Liver (tissue), 9 donors: ENCODE results near the gene ZBTB7A. TPM values are rescaled to one million over a fixed set of nuclear protein-coding genes. Genes with fewer than 3 reads are reported as not detected.
A peak's percentile ranks its signal among the peaks of the same experiment; 100 is the strongest.

Experiments
- DNase-seq: peaks from one replicate; pipeline ENCODE4 v3.0.0-alpha.2; 2017; ENCODE audit warnings: low spot score
- H3K27ac ChIP-seq, 2 donors: one replicate each; pipeline ENCODE4 v1.7.0; 2013; ENCODE audit warnings: inconsistent platforms in 2 of 2, low read length in 2 of 2, control low read depth in 1 of 2, low read depth in 1 of 2, mild to moderate bottlenecking in 1 of 2
- H3K27me3 ChIP-seq, 4 donors: one replicate each; pipeline versions ENCODE4 v1.6.1 to v1.7.0; 2013; ENCODE audit warnings: low read length in 3 of 4, inconsistent platforms in 1 of 4, mild to moderate bottlenecking in 1 of 4, moderate library complexity in 1 of 4; ENCODE audit not compliant: control insufficient read depth in 4 of 4, insufficient read depth in 4 of 4
- H3K36me3 ChIP-seq, 4 donors: one replicate each; pipeline versions ENCODE4 v1.6.1 to v1.7.0; 2013; ENCODE audit warnings: low read length in 3 of 4, mild to moderate bottlenecking in 3 of 4, low read depth in 1 of 4, moderate library complexity in 1 of 4; ENCODE audit not compliant: control insufficient read depth in 4 of 4, insufficient read depth in 3 of 4
- H3K4me1 ChIP-seq, 4 donors: one replicate each; pipeline versions ENCODE4 v1.6.1 to v1.7.0; 2013; ENCODE audit warnings: low read length in 3 of 4, mild to moderate bottlenecking in 3 of 4, moderate library complexity in 1 of 4; ENCODE audit not compliant: control insufficient read depth in 4 of 4, insufficient read depth in 4 of 4
- H3K4me3 ChIP-seq, 3 donors: one replicate each; pipeline versions ENCODE4 v1.6.1 to v1.7.0; 2013; ENCODE audit warnings: low read length in 3 of 3, control low read depth in 1 of 3, low read depth in 1 of 3, mild to moderate bottlenecking in 1 of 3
- H3K9ac ChIP-seq, 2 donors: one replicate each; pipeline ENCODE4 v1.7.0; 2013; ENCODE audit warnings: low read length in 2 of 2, mild to moderate bottlenecking in 2 of 2, moderate library complexity in 2 of 2, control low read depth in 1 of 2, low read depth in 1 of 2
- H3K9me3 ChIP-seq, 4 donors: one replicate each; pipeline versions ENCODE4 v1.6.1 to v1.7.0; 2013; ENCODE audit warnings: low read length in 3 of 4; ENCODE audit not compliant: control insufficient read depth in 4 of 4
- ATF3 ChIP-seq: IDR thresholded peaks from 2 replicates; pipeline ENCODE4 v1.6.1; 2016; ENCODE audit warnings: antibody characterized with exemption
- EGR1 ChIP-seq, 2 donors: IDR thresholded peaks; 2 replicates each; pipeline ENCODE4 v1.6.1; 2016 to 2018; ENCODE audit warnings: antibody characterized with exemption in 2 of 2, low read depth in 2 of 2
- FOXA1 ChIP-seq: IDR thresholded peaks from 2 replicates; pipeline ENCODE4 v1.6.1; 2016; ENCODE audit warnings: antibody characterized with exemption
- FOXA2 ChIP-seq: IDR thresholded peaks from 2 replicates; pipeline ENCODE4 v1.6.1; 2016; ENCODE audit warnings: antibody characterized with exemption
- GABPA ChIP-seq, 2 donors: IDR thresholded peaks in 1 of 2; conservative IDR thresholded peaks in 1 of 2; 2 replicates each; pipeline ENCODE4 v1.6.1; 2016; ENCODE audit warnings: antibody characterized with exemption in 2 of 2, mild to moderate bottlenecking in 1 of 2, moderate library complexity in 1 of 2
- HNF4A ChIP-seq, 2 donors: conservative IDR thresholded peaks; 2 replicates each; pipeline ENCODE4 v1.6.1; 2016; ENCODE audit warnings: antibody characterized with exemption in 2 of 2, mild to moderate bottlenecking in 2 of 2
- JUND ChIP-seq, 2 donors: IDR thresholded peaks; 2 replicates each; pipeline ENCODE4 v1.6.1; 2016; ENCODE audit warnings: antibody characterized with exemption in 2 of 2
- NR2F2 ChIP-seq: IDR thresholded peaks from 2 replicates; pipeline ENCODE4 v1.6.1; 2016; ENCODE audit warnings: antibody characterized with exemption
- RAD21 ChIP-seq, 2 donors: IDR thresholded peaks; 2 replicates each; pipeline ENCODE4 v1.6.1; 2016; ENCODE audit warnings: antibody characterized with exemption in 2 of 2, mild to moderate bottlenecking in 2 of 2
- RXRA ChIP-seq, 2 donors: IDR thresholded peaks; 2 replicates each; pipeline ENCODE4 v1.6.1; 2017 to 2018; ENCODE audit warnings: antibody characterized with exemption in 2 of 2, mild to moderate bottlenecking in 1 of 2
- SP1 ChIP-seq: IDR thresholded peaks from 2 replicates; pipeline ENCODE4 v1.6.1; 2018; ENCODE audit warnings: antibody characterized with exemption, mild to moderate bottlenecking
- TAF1 ChIP-seq: conservative IDR thresholded peaks from 2 replicates; pipeline ENCODE4 v1.6.1; 2016; ENCODE audit warnings: antibody characterized with exemption, mild to moderate bottlenecking
- YY1 ChIP-seq: IDR thresholded peaks from 2 replicates; pipeline ENCODE4 v1.6.1; 2016; ENCODE audit warnings: antibody characterized with exemption, mild to moderate bottlenecking
- ZBTB33 ChIP-seq: IDR thresholded peaks from 2 replicates; pipeline ENCODE4 v1.6.1; 2016; ENCODE audit warnings: antibody characterized with exemption
- WGBS: extraction: QIAGEN DNeasy Blood & Tissue Kit; methylation state at CpG from one replicate; pipeline ENCODE4 v1.1.7; 2013; 5-methylcytosine and 5-hydroxymethylcytosine counted together
- polyA plus RNA-seq, 2 donors: library from polyadenylated mRNA; stranded (reverse) in 1 of 2; unstranded in 1 of 2; fragments of 200-250 nt in 1 of 2; fragments of >200 nt in 1 of 2; fragmentation: Nextera tagmentation in 1 of 2; extraction: Ambion mirVana in 1 of 2; gene quantifications; one replicate each; pipeline versions ENCODE4 v1.2.1 to v1.2.3, GENCODE V29; 2013 to 2015
- total RNA-seq, 2 donors: library from RNA; depleted of rRNA; stranded (reverse); fragments of >200 nt; gene quantifications; one replicate each; pipeline ENCODE4 v1.2.3, GENCODE V29; 2014
- TF ChIP-seq, protein P1 (sequence below): fragments of 150-350 bp; IDR thresholded peaks from 2 replicates; pipeline ENCODE4 v1.5.1; 2017; ENCODE audit warnings: improper control_type of control experiment, low read depth, low read length; ENCODE audit not compliant: missing input control
- TF ChIP-seq, protein P2 (sequence below): IDR thresholded peaks from 2 replicates; pipeline ENCODE4 v1.6.1; 2016; ENCODE audit warnings: antibody characterized with exemption
- donor health status: healthy.
- donor health status: healthy.
- donor health status: healthy.
- donor health status: healthy.
- donor health status: healthy.

ZBTB7A gene
- total and polyA plus RNA-seq, 4 donors = 2.9 to 28.9 (median 17.6) TPM

DNA sequence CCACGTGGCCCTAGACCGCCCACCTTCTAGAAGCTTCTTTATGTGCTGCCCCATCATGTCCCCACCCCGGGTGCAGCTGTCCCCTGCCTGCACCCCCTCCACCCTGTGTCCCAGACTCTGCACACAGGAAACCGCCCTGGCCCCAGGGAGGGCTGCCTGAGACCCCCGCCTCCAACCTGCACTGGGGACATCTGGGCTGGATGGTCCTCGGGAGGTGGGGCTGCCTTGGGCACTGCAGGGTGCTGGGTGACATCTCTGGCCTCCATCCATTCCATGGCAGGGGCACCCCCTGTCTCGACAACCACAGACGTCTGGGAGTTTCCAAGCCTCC is 17.8 kb upstream of the ZBTB7A start:
- H3K4me3 ChIP-seq = no peak overlapping the region
- H3K9me3 ChIP-seq = no peaks in the 10 kb centered on the region
- no peak overlapping the region for H3K9ac ChIP-seq
- H3K4me1 ChIP-seq = no peaks in the 10 kb centered on the region
- H3K36me3 ChIP-seq = peaks cover 0 to 2% (median under 1%) of the 10 kb centered on the region in 4 donors
- peak overlapping the region in 1 of 2 donors; percentile 60 for H3K27ac ChIP-seq
- 75% methylated on average over 8 of the region's 8 CpGs for WGBS
- no peaks in the 10 kb centered on the region for H3K27me3 ChIP-seq
- DNase-seq = no peak
- no peak for TF ChIP-seq RAD21 (IDR thresholded peaks at IDR 0.05)
- no peak for TF ChIP-seq NR2F2
- no peak for TF ChIP-seq SP1
- no peak for TF ChIP-seq HNF4A (conservative IDR thresholded peaks at IDR 0.05)
- TF ChIP-seq EGR1 (IDR thresholded peaks at IDR 0.05; ENCODE audit: low read depth in 2 of 2) = no peak
- TF ChIP-seq ATF3 = no peak
- TF ChIP-seq GABPA (IDR thresholded peaks at IDR 0.05 in 1 of 2, conservative IDR thresholded peaks at IDR 0.05 in 1 of 2) = no peak
- TF ChIP-seq YY1 = no peak
- no peak for TF ChIP-seq TAF1
- TF ChIP-seq, protein P1, sequence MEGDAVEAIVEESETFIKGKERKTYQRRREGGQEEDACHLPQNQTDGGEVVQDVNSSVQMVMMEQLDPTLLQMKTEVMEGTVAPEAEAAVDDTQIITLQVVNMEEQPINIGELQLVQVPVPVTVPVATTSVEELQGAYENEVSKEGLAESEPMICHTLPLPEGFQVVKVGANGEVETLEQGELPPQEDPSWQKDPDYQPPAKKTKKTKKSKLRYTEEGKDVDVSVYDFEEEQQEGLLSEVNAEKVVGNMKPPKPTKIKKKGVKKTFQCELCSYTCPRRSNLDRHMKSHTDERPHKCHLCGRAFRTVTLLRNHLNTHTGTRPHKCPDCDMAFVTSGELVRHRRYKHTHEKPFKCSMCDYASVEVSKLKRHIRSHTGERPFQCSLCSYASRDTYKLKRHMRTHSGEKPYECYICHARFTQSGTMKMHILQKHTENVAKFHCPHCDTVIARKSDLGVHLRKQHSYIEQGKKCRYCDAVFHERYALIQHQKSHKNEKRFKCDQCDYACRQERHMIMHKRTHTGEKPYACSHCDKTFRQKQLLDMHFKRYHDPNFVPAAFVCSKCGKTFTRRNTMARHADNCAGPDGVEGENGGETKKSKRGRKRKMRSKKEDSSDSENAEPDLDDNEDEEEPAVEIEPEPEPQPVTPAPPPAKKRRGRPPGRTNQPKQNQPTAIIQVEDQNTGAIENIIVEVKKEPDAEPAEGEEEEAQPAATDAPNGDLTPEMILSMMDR = no peak
- no peak for TF ChIP-seq RXRA (IDR thresholded peaks at IDR 0.05)
- TF ChIP-seq, protein P2, sequence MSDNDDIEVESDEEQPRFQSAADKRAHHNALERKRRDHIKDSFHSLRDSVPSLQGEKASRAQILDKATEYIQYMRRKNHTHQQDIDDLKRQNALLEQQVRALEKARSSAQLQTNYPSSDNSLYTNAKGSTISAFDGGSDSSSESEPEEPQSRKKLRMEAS = no peak
- no peak for TF ChIP-seq FOXA1
- no peak for TF ChIP-seq JUND (IDR thresholded peaks at IDR 0.05)
- TF ChIP-seq FOXA2 = no peak
- TF ChIP-seq ZBTB33 = no peak

GRCh38 chr19:4083677-4084546 is 17.2 kb upstream of the ZBTB7A start:
- Histone ChIP-seq H3K27me3 (no peaks in the 10 kb centered on the region), H3K9me3 (no peaks in the 10 kb centered on the region), H3K36me3 (no peaks in the 10 kb centered on the region), H3K4me3 (peak overlapping the region in 1 of 3 donors; percentile 1), H3K9ac (no peak overlapping the region), H3K27ac (peak overlapping the region in 1 of 2 donors; percentile 60), H3K4me1 (no peaks in the 10 kb centered on the region)
- 71% methylated on average over 28 of the region's 28 CpGs for WGBS
- DNase-seq = no peak
- TF ChIP-seq ATF3 (no peak), EGR1 (IDR thresholded peaks at IDR 0.05; ENCODE audit: low read depth in 2 of 2) (no peak), TAF1 (no peak), RXRA (IDR thresholded peaks at IDR 0.05) (peak; percentile 16 to 37), GABPA (IDR thresholded peaks at IDR 0.05 in 1 of 2, conservative IDR thresholded peaks at IDR 0.05 in 1 of 2) (peak in 1 of 2 donors; percentile 53), JUND (IDR thresholded peaks at IDR 0.05) (no peak), NR2F2 (peak; percentile 83), HNF4A (conservative IDR thresholded peaks at IDR 0.05) (no peak)
